Stimulated activated CD4-positive, alpha-beta T cell treated with anti-CD3 and anti-CD28 coated beads, Interleukin-1b, Interleukin-23, amount 100 ng/mL, for 4 hours (primary cell): Measurements from ENCODE around the gene IMMP2L.

ENCODE experiments used
- DNase-seq, 2 donors: peaks; one replicate each; pipeline ENCODE4 v3.0.0-alpha.2; 2020; ENCODE audit warnings: low read depth in 2 of 2

IMMP2L gene

DNA sequence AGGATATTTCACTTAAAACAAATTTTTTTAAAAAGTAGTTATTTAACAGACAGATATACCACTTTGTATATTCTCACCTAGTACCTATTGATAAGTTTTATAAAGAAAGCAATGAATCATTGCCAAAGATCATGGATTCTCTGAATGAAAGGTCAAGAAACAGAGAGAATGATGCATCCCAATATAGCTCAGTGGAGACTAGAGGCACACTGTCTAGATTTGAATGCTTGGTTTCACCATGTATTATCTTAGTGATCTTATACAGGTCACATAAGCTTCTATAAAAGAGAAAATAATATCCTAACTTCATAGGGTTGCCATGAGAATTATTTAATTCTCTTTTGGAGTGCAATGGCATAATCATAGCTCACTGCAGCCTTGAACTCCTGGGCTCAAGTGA lies 558.4 kb downstream of the IMMP2L start:
- DNase-seq = no peak

DNA sequence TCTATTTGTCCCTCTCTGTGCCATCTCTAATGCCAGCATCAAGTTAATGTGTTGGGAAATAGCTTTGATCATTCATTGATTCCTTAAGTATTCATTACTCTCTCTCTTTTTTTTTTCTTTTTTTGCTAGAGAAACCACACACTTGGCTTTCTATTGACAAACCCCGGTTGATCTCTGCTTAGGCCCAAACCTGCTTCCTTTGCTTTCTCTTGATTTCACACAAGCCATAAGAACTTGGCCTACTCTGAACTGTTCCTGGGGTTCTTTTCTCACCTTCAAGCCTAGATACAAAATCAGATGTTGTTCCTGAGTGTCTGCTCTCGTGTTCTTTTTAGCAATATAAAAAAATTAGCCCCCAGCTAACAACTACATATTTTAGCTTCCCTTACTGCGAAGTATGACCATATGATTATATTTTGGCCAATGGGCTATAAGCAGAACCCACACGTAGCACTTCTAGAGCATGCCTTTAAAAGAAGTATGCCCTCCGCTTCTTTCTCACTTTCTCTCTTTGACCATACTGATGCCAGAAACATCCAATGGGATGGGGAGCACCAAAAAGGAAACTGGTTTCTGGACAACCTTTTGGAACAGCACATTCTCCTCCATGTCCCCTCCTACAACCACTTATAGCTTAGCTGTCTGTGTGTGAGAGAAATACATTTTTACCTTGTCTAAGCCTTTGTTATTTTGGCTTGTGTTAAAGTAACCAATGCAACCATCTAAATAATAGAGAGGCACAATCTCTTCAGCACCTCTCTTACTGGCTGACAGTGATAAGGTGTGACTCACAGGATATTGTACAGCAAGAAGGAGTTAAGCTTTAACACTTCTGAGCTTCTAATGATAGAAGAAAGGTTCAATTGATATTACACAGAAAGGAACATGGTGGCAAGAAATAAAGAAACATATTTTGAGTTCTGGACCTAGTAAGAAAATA lies 568.0 kb downstream of the IMMP2L start:
- DNase-seq = no peak

DNA sequence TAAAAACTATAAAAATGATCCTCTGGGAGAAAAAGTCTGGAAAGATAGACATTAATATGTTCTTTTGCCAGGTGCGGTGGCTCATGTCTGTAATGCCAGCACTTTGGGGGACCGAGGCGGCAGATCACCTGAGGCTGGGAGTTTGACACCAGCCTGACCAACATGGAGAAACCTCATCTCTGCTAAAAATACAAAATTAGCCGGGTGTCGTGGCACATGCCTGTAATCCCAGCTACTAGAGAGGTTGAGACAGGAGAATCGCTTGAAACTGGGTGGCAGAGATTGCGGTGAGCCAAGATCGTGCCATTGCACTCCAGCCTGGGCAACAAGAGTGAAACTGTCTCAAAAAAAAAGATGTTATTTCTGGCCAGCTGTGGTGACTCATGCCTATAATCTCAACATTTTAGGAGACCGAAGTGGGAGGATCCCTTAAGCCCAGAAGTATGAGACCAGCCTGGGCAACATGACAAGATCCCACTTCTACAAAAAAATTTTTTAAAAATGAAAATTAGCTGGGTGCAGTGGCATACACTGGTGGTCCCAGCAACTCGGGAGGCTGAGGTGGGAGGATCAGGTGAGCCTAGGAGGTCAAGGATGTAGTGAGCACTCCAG lies 573.3 kb downstream of the IMMP2L start:
- no peak for DNase-seq

DNA sequence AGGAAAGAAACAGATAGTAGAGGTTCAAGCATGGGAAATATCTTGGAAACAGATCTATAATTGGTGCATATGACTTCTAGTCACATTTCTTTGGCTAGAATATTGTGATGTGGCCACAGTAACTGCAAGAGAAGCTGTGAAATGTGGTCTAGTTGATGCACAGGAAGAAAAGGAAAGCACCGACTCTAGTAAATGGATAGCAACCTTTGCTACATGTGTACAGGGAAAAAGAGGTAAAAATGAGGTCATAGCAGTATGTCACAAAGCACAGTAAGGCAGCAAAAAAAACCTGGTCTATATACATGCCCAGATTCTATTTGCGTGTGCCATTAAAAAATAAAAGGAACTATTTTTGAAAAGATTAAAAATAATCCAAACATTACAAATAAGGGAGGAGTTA lies 573.9 kb downstream of the IMMP2L start:
- DNase-seq = no peak

DNA sequence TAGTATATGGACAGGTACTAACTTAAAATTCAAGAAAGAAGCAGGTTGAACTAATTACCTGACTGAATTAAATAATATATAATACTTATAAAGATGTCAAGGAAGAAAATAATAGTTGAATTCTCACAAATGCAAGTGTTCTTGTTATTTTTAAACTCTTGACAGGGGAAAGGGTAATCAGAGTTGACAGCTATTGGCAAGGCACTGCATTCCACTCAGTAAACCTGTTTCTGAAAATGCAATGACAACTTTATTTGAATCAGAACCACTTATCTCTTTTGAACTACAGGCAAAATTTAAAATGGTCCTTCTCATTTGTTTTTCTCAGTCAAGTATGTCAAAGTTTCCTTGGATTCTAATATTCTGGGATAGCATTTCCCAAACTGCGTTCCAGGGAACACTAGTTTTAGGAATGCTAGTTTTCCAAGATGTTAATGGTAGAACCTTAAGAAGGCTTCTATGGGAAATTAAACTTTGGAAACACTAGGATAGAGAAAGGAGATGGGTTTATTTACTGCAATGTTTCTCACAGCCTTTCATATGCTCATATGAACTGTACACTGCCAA lies 575.1 kb downstream of the IMMP2L start:
- no peak for DNase-seq

DNA sequence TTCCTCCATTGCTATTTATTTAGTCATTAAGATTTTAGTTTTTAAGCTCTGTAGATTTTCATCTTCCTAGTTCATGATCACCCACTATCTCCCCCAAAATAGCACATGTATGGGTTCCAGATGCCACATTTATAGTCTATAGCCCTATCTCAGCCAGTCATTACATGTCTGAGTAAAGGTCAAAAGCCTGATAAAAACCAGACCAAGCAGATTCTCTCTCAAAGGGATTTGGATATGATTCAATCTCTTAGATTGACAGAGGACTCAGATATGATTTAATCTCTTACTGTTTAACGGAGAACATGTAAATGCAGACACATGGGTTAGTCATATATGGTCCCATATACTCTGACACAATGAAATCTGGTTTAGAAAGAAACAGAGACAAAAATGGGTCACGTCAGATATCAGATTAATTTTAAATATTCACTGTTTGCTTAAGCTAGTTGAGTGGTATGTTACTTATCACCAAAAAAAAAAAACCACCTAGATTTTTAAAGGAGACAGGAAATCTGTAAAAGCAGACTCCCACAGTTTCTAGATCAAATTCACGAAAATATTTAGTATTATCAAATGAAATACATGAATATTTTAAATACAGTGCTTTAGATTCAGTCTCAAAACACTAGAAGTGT lies 578.4 kb downstream of the IMMP2L start:
- DNase-seq = no peak

DNA sequence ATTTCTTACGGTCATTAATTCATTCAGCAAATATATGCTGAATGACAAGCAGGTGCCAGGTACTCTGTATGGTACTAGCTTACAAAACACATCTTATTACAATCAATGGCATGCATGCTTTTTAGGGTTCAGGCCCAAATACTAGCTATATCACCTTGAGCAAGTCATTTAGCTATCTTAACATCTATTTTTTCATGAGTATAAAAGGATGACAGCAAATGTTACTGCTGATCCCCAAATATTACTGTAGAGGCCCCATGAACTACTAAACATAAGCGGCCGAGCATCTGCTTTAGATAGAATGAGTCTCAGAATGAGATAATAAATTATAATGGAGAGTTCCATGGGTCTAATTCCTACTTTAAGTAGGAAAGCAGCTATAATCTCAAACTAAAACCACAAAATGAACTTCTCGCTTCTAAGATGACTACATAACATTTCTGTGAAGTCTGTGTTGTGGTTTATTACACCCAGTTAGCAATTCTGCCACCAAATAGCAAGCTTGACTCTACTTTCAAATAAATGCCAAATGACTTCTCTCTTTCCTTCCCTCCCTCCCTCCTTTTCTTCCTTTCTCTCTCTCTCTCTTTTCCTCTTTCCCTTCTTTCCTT lies 585.1 kb downstream of the IMMP2L start:
- no peak for DNase-seq

DNA sequence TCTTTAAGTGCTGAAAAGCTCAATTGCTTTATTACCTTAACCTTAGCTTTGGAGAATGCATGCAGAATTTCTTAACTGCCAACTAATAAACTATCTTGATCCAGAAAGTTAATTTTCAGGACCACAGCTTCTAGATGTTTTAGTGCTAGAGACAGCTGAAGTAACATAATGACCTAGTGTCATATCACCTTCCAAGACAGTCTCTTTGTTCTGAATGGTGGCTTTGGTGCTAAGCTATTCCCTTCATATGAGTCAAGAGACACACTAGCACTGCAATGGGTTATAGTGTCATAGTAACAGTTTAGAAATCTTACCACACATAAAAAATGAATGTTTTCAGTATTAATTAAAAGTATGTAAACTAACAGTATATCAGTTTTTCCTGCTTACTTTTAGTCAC lies 586.8 kb downstream of the IMMP2L start:
- no peak for DNase-seq

DNA sequence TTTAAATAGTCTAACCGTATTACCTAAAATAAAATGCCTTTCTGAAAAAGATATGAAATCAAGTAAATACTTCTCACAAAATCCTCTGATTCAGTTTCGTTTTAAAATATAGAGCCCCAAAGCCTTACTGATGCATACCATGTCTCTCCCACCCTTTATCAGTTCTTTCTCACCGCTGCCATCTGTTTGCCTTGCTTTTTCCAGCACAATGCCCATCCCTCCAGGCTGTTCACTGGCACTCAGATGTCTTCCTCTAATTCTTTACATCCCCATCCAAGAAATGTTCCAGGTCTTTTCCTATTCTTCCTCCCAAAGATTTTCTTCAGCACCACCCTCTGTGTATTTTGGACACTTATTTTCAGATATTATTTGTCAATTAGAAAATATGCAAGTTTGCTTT lies 587.9 kb downstream of the IMMP2L start:
- no peak for DNase-seq

DNA sequence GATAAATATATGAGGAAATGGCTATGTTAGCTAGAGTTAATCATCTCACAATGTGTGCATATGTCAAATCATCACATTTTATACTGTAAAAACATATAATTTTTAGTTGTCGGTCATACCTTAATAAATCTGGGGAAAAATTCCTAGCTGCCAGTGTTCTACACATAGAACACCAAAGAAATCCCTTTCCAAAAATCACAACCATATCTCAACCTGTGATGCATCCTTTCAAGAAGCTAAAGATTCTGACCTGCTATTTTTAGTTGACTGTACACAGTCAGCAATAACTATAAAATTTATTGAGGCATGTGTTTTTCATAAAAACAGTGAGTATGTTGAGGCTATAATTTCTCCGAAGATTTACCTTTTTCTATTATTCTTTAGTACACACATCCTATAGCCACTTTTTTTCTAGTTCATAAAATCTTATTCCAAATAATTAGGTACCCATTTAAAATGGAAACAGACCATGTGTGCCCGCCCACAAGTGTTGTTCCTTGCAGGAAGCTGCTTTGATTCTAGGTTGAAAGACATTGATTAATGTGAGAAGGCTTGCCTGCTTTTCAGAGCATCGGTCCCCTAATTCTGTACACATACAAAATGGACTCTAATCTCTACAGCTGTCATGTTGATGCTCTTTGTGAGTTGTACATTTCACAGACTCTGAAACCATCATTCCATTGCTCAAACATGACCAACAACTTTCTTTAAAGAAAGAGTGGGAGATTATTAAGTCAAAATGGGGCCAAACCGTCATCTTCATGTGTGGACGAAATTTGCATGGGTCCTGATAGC lies 588.9 kb downstream of the IMMP2L start:
- no peak for DNase-seq

DNA sequence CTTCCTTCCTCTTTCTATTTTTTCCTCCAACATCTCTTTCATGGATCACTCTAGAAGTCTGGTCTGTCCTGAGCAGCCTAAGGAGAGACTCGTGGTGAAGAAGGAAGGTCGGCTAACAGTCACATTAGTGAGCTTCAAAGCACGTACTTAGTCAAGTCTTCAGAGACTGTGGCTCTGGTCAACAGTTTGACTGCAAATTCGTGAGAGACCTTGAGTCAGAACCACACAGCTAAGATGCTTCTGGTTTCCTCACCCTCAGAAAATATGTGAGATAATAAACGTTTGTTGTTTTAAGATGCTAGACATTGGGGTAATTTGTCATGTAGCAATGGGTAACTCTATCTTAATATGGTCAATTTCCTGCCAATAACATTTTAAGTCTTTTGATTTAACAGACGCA lies 597.5 kb downstream of the IMMP2L start:
- DNase-seq = no peak

DNA sequence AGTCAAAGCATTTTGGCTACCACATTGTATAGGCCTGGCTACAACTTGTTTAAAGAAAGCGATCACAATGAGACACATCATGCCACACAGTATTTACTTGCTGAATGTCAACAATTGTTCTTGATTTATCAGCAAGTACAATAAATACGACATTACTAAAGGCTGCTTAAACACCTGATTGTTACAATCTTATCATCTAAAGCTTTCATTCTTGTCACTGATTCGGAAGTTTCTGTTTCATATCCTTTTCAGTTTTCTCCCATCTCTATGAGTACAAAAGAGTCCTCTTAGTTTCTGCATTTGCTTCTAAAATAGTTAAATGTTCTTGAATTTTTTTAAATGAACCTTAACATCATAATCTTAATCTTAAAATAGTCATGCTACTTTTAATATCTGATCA lies 599.5 kb downstream of the IMMP2L start:
- DNase-seq = no peak

DNA sequence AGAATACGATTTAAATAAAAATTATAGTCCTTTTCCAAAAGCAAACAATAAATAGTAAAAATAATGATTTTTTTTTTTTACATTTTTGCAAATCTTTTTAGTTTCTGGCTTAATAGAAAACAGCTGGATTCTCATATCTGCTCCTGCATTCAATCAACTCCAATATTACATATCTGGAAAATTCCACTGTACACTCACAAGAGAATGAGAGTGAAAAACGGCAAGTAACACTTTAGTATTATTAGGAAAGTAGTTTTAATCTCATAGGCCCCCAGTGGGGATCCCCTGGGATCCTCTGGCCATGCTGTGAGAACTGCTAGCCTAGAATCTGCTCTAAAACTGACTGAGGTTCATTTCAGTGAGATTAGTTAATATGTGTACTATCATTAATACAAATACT lies 599.9 kb downstream of the IMMP2L start:
- DNase-seq = no peak

DNA sequence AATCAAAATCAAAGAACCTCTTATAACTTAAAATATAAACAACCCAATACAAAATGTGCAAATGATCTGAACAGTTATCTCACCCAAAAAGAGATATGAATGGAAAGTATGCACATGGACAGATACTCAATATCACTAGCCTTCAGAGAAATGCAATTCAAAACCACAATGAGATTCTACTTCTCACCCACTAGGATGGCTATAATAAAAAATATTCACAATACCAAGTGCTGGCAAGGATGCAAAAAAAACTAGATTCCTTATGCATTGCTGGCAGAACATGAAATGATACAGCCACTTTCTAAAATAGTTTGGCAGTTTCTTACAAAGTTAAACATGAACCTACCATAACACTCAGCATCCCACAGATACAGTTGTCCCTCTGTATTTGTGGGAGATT lies 601.5 kb downstream of the IMMP2L start:
- DNase-seq = no peak

DNA sequence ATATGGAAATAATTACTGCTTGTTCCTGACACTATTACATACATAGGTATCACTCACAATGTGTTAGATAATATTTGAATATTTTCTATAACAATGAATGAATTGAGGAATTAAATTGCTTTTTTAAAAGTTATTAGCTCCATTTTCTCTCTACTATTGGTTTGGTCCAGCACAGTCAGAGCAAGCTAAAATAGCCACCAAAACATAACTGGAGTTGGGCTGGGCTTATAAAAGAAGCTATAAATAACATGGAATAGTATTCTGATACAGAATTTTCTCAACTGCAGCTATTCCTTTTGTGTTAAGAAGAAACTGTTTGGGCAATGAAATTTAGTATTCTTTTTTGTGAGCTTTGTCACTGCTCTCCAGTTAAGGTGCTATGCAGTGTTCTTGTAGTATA lies 614.0 kb downstream of the IMMP2L start:
- DNase-seq = no peak

DNA sequence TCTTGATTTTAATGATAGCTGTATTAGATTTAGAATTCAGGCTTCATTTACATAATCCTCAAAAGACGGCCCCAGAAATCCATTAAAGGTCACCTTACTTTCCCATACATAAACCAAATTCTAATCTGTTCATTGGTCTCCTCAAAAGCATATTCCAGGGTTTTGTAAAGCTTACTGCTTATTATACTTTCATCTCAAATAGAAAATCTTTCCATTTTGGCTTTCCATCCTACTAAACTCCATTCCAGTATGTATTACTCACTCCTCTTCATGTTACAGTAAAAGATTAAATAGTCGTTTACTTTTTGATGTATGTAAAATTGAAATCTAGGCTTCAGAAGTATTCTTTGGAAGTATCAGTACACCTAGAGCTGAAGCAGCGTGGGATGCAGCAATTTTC lies 614.9 kb downstream of the IMMP2L start:
- DNase-seq = no peak

DNA sequence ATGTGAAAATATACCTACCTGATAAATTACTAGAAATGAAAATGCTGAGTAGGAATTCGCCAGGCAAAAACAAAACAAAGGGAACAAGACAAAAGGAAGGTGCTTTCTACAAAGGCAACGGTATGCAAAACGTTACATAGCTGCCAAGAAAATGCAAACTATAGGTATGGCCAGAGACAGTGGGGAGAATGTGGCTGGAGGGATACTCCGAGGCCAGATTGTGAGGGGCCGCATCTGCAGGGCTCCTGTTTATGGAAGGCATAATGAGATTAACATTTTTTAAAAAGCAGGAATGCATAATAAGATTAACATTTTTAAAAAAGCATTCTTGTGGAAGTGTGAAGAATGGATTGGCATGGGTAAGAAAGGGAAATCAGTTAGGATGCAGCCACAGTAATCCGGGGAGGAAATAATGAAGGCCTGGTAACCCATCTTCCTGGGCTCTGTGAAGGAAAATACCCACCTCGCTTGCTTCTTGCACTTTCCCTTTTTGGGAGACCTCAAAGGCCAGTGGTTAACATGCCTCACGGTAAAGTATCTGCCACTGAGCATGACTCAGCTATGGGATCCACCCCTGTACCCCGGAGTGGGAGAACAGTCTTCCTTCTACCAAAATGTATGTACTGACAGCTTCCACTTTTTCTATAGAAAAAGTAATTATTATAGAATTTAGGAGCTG lies 617.2 kb downstream of the IMMP2L start:
- no peak for DNase-seq

DNA sequence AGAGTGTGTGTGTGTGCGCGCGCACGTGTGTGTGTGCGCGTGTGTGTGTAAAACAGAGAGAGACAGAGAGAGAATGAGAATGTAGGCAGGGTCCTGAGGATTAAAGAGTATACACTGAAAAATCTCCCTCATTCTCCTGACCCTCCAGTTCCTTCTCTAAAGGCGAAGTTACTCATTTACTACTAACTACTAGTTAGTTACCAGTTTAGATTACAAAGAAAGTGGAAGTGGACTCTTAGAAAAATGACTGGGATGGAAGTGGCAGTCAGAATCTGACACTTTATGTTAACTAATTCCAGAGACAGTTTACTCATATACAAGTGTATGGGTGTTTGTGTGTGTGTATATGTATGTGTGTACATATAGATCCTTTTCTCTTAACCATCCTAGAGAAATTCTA lies 617.8 kb downstream of the IMMP2L start:
- no peak for DNase-seq

DNA sequence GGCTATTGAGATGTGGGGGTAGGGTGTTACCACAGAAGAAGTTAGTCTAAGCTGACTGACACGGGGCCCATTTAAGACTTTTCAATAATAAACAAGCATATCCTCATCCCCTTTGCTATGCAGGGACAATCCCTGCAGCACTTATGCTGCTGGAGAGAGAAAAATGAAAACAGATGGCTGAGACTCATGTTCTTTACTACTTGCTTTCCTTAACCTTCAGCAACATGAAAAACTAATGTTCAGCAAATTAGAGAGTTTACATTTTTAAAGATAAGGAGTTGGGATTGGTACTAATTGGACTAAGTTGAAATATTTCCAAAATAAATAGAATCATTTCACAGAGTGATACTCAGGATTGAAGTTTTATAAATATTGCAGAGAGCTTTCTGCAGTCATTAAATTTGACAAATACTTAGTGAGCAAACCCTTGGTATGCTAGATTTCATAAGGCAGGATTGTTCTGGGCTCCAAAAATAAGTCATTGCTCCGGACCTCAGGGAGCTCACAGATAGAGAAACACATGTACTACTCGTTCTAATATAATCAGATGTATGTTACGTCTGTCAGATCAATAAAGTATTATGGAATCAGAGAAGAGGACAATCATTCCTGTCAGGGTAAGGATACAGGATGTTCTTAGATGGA lies 618.5 kb downstream of the IMMP2L start:
- no peak for DNase-seq

DNA sequence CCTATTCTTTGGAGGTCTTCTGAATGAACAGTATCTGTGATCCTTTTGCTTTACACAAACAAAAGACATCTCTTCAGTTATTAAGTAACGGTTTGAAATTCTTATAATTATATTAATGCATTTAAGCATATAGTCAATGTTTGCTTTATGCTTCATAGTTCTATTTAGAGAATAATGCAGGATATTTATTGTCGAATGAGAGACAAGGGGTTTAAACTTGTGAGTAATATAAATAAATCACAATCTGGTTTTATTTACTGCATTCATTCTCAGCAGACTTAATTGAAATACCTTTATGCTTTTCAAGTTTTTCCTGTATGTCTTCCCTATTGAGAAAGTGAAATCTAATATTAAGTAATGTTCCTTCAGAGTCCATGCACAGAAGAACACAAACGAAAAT lies 620.9 kb downstream of the IMMP2L start:
- no peak for DNase-seq
